SK-N-SH treated with all-trans-retinoic acid at 6 μM for 48 hours (cell line): ENCODE measurements around the gene RAB9B.

Experiments
- ATAC-seq: fragments of 200-7000 bp; cut with Tn5 transposase; 3 replicates; pipeline ENCODE4 v1.9.1; 2020; ENCODE audit warnings: mild to moderate bottlenecking, moderate library complexity
- ARNTL ChIP-seq: fragments of 450-650 bp; formaldehyde crosslinking; IDR thresholded peaks from 2 replicates; pipeline ENCODE4 v1.5.0; 2020; ENCODE audit warnings: low read depth, mild to moderate bottlenecking, moderate library complexity, borderline replicate concordance
- BACH2 ChIP-seq: fragments of 250-450 bp; sonication (Bioruptor Pico); IDR thresholded peaks from 2 replicates; pipeline ENCODE4 v1.9.0; 2021; ENCODE audit warnings: mild to moderate bottlenecking, borderline replicate concordance
- ESRRG ChIP-seq: fragments of 250-450 bp; sonication (Bioruptor Pico); IDR thresholded peaks from 2 replicates; pipeline ENCODE4 v1.6.1; 2021; ENCODE audit warnings: mild to moderate bottlenecking
- GLIS3 ChIP-seq: fragments of 250-450 bp; sonication (Bioruptor Pico); IDR thresholded peaks from 2 replicates; pipeline ENCODE4 v1.5.0; 2020; ENCODE audit warnings: mild to moderate bottlenecking, moderate library complexity
- ISL1 ChIP-seq: fragments of 250-450 bp; sonication (Bioruptor Pico); IDR thresholded peaks from 2 replicates; pipeline ENCODE4 v2.1.2; 2022; ENCODE audit warnings: mild to moderate bottlenecking, moderate library complexity
- OSR1 ChIP-seq: fragments of 250-450 bp; sonication (Bioruptor Pico); IDR thresholded peaks from 2 replicates; pipeline ENCODE4 v1.8.0; 2022; ENCODE audit warnings: moderate library complexity, mild to moderate bottlenecking, inconsistent platforms
- PPARA ChIP-seq: fragments of 250-450 bp; sonication (Bioruptor Pico); IDR thresholded peaks from 2 replicates; pipeline ENCODE4 v1.5.0; 2020; ENCODE audit warnings: mild to moderate bottlenecking, borderline replicate concordance
- RARB ChIP-seq: fragments of 250-450 bp; sonication (Bioruptor Pico); IDR thresholded peaks from 2 replicates; pipeline ENCODE4 v1.8.0; 2021; ENCODE audit warnings: mild to moderate bottlenecking, moderate library complexity
- SNAI2 ChIP-seq: fragments of 250-450 bp; sonication (Bioruptor Pico); IDR thresholded peaks from 2 replicates; pipeline ENCODE4 v1.5.0; 2020; ENCODE audit warnings: mild to moderate bottlenecking, moderate library complexity
- TCF4 ChIP-seq: fragments of 250-450 bp; sonication (Bioruptor Pico); IDR thresholded peaks from 2 replicates; pipeline ENCODE4 v1.8.0; 2021; ENCODE audit warnings: mild to moderate bottlenecking, moderate library complexity, borderline replicate concordance
- ZNF565 ChIP-seq: fragments of 450-650 bp; formaldehyde crosslinking; conservative IDR thresholded peaks from 2 replicates; pipeline ENCODE4 v1.5.0; 2020; ENCODE audit warnings: low read depth, mild to moderate bottlenecking, moderate library complexity
- ZNF8 ChIP-seq: fragments of 450-650 bp; formaldehyde crosslinking; IDR thresholded peaks from 2 replicates; pipeline ENCODE4 v1.5.0; 2020; ENCODE audit warnings: mild to moderate bottlenecking, moderate library complexity
- TF ChIP-seq, protein P1 (sequence below): fragments of 250-450 bp; sonication (Bioruptor Pico); IDR thresholded peaks from 2 replicates; pipeline ENCODE4 v1.5.1; 2020; ENCODE audit warnings: low read depth, mild to moderate bottlenecking, moderate library complexity
- TF ChIP-seq, protein P2 (sequence below): fragments of 250-450 bp; sonication (Bioruptor Pico); IDR thresholded peaks from 2 replicates; pipeline ENCODE4 v1.5.0; 2020; ENCODE audit warnings: mild to moderate bottlenecking, moderate library complexity
- TF ChIP-seq, protein P3 (sequence below): fragments of 250-450 bp; sonication (Bioruptor Pico); IDR thresholded peaks from 2 replicates; pipeline ENCODE4 v1.8.0; 2021; ENCODE audit warnings: low read depth, mild to moderate bottlenecking, moderate library complexity, borderline replicate concordance
- TF ChIP-seq, protein P4 (sequence below): fragments of 250-450 bp; sonication (Bioruptor Pico); IDR thresholded peaks from 2 replicates; pipeline ENCODE4 v1.5.1; 2021; ENCODE audit warnings: mild to moderate bottlenecking, moderate library complexity
- TF ChIP-seq, protein P5 (sequence below): fragments of 250-450 bp; sonication (Bioruptor Pico); IDR thresholded peaks from 2 replicates; pipeline ENCODE4 v1.8.0; 2020; ENCODE audit warnings: mild to moderate bottlenecking, moderate library complexity, borderline replicate concordance

Gene RAB9B

DNA sequence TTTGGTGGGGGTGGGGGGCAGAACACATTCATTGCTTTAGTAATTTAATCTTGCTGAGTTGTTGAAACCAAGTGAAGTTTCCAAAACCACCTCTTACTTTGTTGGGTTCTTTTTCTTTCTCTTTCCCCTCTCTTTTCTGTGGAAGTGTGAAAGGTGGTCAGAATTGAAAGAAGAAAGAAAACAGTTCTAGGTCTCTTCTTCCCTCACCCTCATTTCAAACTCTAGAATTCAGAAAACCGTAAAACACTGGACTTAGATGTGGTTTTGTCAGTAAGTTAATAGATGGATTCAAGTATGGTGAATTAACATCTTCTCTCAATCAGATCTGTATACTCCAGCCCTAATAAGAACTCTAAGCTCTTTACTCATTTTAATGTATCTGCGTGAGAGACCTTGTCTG lies 31.7 kb downstream of the RAB9B start:
- ATAC-seq, result no peak

DNA sequence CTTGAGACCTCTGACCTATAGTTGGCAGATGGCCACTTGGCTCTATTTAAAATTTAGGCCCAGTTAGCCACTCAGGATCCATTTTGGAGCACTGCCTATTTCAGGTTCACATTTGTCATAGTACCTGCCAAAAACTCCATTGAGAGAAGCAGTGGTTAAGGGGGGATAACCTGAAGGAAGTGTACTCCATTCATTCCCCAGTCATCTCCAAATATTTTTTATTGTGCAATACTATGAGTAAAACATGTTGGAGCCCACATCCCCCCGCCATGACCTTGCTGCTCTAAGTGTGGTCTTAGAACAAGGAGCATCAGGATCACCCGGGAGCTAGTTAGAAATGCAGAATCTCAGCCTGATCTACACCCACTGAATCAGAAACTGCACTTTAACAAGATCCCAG lies 34.4 kb downstream of the RAB9B start:
- ATAC-seq, result no peak
- TF ChIP-seq PPARA (CRISPR knock-in tag) (no peak), TCF4 (CRISPR knock-in tag) (no peak)
- TF ChIP-seq, protein P1, sequence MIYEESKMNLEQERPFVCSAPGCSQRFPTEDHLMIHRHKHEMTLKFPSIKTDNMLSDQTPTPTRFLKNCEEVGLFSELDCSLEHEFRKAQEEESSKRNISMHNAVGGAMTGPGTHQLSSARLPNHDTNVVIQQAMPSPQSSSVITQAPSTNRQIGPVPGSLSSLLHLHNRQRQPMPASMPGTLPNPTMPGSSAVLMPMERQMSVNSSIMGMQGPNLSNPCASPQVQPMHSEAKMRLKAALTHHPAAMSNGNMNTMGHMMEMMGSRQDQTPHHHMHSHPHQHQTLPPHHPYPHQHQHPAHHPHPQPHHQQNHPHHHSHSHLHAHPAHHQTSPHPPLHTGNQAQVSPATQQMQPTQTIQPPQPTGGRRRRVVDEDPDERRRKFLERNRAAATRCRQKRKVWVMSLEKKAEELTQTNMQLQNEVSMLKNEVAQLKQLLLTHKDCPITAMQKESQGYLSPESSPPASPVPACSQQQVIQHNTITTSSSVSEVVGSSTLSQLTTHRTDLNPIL (CRISPR knock-in tag), result no peak
- TF ChIP-seq, protein P2, sequence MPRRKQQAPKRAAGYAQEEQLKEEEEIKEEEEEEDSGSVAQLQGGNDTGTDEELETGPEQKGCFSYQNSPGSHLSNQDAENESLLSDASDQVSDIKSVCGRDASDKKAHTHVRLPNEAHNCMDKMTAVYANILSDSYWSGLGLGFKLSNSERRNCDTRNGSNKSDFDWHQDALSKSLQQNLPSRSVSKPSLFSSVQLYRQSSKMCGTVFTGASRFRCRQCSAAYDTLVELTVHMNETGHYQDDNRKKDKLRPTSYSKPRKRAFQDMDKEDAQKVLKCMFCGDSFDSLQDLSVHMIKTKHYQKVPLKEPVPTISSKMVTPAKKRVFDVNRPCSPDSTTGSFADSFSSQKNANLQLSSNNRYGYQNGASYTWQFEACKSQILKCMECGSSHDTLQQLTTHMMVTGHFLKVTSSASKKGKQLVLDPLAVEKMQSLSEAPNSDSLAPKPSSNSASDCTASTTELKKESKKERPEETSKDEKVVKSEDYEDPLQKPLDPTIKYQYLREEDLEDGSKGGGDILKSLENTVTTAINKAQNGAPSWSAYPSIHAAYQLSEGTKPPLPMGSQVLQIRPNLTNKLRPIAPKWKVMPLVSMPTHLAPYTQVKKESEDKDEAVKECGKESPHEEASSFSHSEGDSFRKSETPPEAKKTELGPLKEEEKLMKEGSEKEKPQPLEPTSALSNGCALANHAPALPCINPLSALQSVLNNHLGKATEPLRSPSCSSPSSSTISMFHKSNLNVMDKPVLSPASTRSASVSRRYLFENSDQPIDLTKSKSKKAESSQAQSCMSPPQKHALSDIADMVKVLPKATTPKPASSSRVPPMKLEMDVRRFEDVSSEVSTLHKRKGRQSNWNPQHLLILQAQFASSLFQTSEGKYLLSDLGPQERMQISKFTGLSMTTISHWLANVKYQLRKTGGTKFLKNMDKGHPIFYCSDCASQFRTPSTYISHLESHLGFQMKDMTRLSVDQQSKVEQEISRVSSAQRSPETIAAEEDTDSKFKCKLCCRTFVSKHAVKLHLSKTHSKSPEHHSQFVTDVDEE, result no peak

More for the DNA sequence above, 31.7 kb downstream of the RAB9B start:
- TF ChIP-seq, protein P1 (CRISPR knock-in tag), result no peak
- no peak for TF ChIP-seq TCF4 (CRISPR knock-in tag)
- no peak for TF ChIP-seq OSR1
- TF ChIP-seq GLIS3 (CRISPR knock-in tag), result no peak
- no peak for TF ChIP-seq ZNF565
- no peak for TF ChIP-seq ZNF8
- TF ChIP-seq, protein P3, sequence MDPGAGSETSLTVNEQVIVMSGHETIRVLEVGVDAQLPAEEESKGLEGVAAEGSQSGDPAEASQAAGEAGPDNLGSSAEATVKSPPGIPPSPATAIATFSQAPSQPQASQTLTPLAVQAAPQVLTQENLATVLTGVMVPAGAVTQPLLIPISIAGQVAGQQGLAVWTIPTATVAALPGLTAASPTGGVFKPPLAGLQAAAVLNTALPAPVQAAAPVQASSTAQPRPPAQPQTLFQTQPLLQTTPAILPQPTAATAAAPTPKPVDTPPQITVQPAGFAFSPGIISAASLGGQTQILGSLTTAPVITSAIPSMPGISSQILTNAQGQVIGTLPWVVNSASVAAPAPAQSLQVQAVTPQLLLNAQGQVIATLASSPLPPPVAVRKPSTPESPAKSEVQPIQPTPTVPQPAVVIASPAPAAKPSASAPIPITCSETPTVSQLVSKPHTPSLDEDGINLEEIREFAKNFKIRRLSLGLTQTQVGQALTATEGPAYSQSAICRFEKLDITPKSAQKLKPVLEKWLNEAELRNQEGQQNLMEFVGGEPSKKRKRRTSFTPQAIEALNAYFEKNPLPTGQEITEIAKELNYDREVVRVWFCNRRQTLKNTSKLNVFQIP (CRISPR knock-in tag), result no peak
- no peak for TF ChIP-seq ISL1 (CRISPR knock-in tag)
- no peak for TF ChIP-seq ARNTL (CRISPR knock-in tag)
- no peak for TF ChIP-seq BACH2
- TF ChIP-seq RARB (CRISPR knock-in tag), result no peak
- no peak for TF ChIP-seq SNAI2
- TF ChIP-seq, protein P2, result no peak
- TF ChIP-seq PPARA (CRISPR knock-in tag), result no peak
- TF ChIP-seq ESRRG (CRISPR knock-in tag), result no peak
- TF ChIP-seq, protein P4, sequence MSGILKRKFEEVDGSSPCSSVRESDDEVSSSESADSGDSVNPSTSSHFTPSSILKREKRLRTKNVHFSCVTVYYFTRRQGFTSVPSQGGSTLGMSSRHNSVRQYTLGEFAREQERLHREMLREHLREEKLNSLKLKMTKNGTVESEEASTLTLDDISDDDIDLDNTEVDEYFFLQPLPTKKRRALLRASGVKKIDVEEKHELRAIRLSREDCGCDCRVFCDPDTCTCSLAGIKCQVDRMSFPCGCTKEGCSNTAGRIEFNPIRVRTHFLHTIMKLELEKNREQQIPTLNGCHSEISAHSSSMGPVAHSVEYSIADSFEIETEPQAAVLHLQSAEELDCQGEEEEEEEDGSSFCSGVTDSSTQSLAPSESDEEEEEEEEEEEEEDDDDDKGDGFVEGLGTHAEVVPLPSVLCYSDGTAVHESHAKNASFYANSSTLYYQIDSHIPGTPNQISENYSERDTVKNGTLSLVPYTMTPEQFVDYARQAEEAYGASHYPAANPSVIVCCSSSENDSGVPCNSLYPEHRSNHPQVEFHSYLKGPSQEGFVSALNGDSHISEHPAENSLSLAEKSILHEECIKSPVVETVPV (CRISPR knock-in tag), result no peak
- TF ChIP-seq, protein P5, sequence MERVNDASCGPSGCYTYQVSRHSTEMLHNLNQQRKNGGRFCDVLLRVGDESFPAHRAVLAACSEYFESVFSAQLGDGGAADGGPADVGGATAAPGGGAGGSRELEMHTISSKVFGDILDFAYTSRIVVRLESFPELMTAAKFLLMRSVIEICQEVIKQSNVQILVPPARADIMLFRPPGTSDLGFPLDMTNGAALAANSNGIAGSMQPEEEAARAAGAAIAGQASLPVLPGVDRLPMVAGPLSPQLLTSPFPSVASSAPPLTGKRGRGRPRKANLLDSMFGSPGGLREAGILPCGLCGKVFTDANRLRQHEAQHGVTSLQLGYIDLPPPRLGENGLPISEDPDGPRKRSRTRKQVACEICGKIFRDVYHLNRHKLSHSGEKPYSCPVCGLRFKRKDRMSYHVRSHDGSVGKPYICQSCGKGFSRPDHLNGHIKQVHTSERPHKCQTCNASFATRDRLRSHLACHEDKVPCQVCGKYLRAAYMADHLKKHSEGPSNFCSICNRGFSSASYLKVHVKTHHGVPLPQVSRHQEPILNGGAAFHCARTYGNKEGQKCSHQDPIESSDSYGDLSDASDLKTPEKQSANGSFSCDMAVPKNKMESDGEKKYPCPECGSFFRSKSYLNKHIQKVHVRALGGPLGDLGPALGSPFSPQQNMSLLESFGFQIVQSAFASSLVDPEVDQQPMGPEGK (CRISPR knock-in tag), result no peak
